GM18519 (cell line): ENCODE measurements around the gene SREBF2.
"Not testable (repeated sequence)": the region's sequence is repeated elsewhere in the genome, so short reads cannot be mapped to it uniquely, and the experiment has no call there.

Experiments
- ATAC-seq: cut with Tn5 transposase; IDR thresholded peaks from one replicate; pipeline ENCODE4 v1.9.1; 2021; ENCODE audit warnings: mild to moderate bottlenecking, moderate library complexity; ENCODE audit not compliant: unreplicated experiment, low FRiP score

The SREBF2 gene

DNA sequence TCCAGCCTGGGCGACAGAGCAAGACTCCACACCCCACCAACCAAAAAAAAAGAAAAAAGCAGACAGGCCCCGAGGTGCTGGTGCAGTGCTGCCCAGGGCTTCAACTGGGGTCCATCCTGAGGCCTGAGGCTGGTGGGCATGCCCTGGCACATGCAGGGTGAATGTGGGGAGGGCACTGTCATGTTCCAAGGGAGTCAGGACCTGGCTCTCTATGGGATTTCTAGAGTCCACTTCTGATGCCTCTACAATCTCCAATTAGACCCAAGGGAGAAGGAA, 103.9 kb downstream of the SREBF2 start:
- no peak for ATAC-seq

DNA sequence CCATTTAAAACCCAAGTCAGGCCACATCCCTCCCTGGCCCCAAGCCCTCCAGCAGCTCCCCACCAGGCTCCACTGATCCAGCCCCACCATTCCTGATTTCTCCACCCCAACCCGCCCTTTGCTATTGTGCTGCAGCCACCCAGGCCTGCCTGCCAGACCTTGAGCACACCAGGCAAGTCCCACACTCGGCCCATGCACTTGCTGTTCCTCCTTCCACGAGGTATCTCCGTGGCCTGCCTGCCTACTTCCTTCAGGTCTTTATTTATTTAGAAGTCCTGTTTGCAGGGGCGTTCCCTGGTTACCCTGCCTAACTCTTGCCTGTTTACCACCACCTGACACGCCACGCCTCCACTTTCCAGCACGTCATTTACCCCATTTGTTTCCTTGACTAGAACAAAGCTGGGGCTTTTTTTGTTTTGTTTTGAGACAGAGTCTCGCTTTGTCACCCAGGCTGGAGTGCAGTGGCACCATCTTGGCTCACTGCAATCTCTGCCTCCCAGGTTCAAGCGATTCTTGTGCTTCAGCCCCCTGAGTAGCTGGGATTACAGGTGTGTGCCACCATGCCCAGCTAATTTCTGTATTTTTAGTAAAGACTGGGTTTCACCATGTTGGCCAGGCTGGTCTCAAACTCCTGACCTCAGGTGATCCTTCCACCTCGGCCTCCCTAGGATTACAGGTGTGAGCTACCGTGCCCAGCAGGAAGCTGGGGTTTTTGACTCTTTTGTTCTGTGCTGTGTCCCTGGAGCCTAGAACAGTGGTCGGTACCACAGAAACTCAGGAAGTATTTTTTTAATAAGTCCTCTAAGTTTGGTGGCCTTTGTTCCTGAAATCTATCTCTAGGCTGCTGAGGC, 107.3 kb downstream of the SREBF2 start:
- peak; percentile 36 for ATAC-seq

- no peak for ATAC-seq
These were observed 108.2 kb downstream of the SREBF2 start for GRCh38 chr22:41940832-41941765.

- no peak for ATAC-seq
These were observed 110.8 kb downstream of the SREBF2 start for GRCh38 chr22:41943661-41944209.

DNA sequence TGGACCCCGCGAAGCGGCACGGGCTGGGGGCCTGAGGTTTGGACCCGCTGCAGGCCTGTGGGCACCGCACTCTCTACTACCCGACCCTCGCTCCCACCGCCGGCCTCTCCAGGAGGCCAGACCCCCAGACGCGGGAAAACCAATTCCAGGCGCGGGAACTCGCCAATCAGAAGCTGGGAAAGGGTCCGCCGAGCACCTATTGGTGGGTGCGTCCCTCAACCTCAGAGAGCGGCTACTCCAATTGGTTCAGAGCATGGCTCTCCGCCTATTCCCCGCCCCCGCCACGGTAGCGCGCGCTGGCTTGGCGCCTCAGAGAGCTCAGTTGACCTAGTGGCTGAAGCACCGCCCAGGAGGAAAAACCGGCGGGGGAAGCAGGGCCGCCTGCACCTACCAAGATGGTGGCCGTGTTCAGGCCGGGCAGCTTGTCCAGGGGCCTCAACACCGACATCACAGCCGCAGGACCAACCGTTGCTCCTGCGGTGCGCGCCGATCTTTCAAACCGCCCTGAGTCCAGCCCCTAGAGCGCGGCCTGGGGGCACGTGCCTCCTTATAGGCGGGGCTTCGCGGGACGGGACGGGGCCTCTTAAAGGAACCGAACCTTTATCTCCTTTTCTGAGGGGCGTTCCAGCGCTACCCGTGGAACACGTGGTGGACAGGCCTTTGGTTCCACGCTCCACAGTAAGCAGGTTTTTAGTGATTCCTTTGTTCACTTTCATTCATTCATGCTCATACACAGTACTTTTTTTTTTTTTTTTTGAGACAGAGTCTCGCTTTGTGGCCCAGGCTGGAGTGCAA, 113.9 kb downstream of the SREBF2 start, which contains the start of gene CENPM:
Gene CENPM, minus strand, starts transcription at position 524 of the 795 bp plus-strand sequence. Its CDS starts 76 bp downstream, at position 448.
- peak; percentile 41 for ATAC-seq

- ATAC-seq: no peak
These were observed 114.6 kb downstream of the SREBF2 start for GRCh38 chr22:41947424-41948080.

- ATAC-seq: no peak
These were observed 115.2 kb downstream of the SREBF2 start for GRCh38 chr22:41948142-41948541.

- not testable (repeated sequence) for ATAC-seq
These were observed 116.0 kb downstream of the SREBF2 start for GRCh38 chr22:41948928-41949296.

GRCh38 chr22:41949297-41949965, 116.5 kb downstream of the SREBF2 start:
- no peak for ATAC-seq

DNA sequence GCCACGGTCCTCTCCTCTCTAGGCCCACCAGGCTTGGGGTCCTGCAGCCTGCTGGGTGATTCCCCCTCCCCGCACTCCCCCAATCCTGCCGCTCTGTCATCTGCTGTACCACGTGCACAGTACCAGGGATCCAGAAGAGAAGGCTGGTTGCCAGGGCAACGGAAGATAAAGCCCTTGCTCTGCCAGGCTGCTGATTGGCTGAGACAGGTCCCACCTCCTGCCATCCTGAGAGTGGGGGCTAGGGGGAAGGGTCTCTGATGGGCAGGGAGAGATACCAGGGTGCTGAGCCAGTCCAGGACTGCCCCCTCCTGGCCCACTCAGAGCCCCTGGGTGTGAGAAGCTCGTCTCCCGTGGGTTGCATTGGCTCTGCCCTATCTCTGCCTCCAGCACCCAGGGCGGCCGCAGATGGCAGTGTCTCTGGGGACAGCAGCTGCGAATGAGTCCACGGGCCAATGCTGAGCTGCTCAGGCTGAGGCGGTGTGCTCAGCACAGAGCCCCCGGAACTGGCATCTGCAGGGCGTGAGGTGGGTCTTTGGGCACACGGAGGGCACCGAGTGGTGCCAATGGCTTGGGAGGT, 119.1 kb downstream of the SREBF2 start, which contains the start of gene SMIM45:
Gene SMIM45, plus strand, starts transcription at position 253 of the 577 bp plus-strand sequence.
- ATAC-seq: no peak

GRCh38 chr22:41952713-41953112, 119.8 kb downstream of the SREBF2 start:
- ATAC-seq: no peak
